Type B pancreatic cell (in vitro differentiated cells): ENCODE results near the gene GNAL. TPM values are rescaled to one million over a fixed set of nuclear protein-coding genes. Genes with fewer than 3 reads are reported as not detected.

ENCODE experiments used
- DNase-seq: peaks from one replicate; pipeline ENCODE4 v3.0.0; 2021; ENCODE audit warnings: mixed read lengths; ENCODE audit not compliant: unreplicated experiment; ENCODE audit errors: extremely low spot score
- H3K27ac Mint-ChIP-seq: 2 replicates; pipeline ENCODE4 v1.8.0; 2021; ENCODE audit warnings: mild to moderate bottlenecking, mixed read lengths
- H3K27me3 Mint-ChIP-seq: 2 replicates; pipeline ENCODE4 v1.8.0; 2021; ENCODE audit warnings: mixed read lengths
- H3K36me3 Mint-ChIP-seq: 2 replicates; pipeline ENCODE4 v1.8.0; 2021; ENCODE audit warnings: mixed read lengths
- H3K4me1 Mint-ChIP-seq: one replicate; pipeline ENCODE4 v1.8.0; 2021; ENCODE audit warnings: mixed read lengths; ENCODE audit not compliant: unreplicated experiment
- H3K4me3 Mint-ChIP-seq: 2 replicates; pipeline ENCODE4 v1.8.0; 2021; ENCODE audit warnings: mild to moderate bottlenecking, mixed read lengths
- H3K9me3 Mint-ChIP-seq: 2 replicates; pipeline ENCODE4 v1.8.0; 2021; ENCODE audit warnings: mixed read lengths
- CTCF ChIP-seq: fragments of 200-600 bp; sonication (generic); conservative IDR thresholded peaks from 2 replicates; pipeline ENCODE4 v1.5.0; 2021; ENCODE audit warnings: antibody characterized with exemption, mild to moderate bottlenecking
- total RNA-seq: library from RNA; stranded (reverse); gene quantifications from 2 replicates; pipeline ENCODE4 v1.2.1, GENCODE V29; 2021; ENCODE audit warnings: low replicate concordance

The GNAL gene
- total RNA-seq, 1 donor from 2014 or later = 12.9 TPM

- Mint-ChIP-seq H3K9me3 (no peaks in the 10 kb centered on the region), H3K27ac (no peak overlapping the region), H3K4me3 (no peak overlapping the region), H3K27me3 (peaks cover 9% of the 10 kb centered on the region), H3K4me1 (peaks cover 16% of the 10 kb centered on the region), H3K36me3 (no peaks in the 10 kb centered on the region)
- no peak for TF ChIP-seq CTCF
- DNase-seq = no peak
Observed at GRCh38 chr18:11665146-11665545, 23.9 kb upstream of the GNAL start.

- DNase-seq = no peak
- Mint-ChIP-seq H3K4me1 (peaks cover 16% of the 10 kb centered on the region), H3K27ac (no peak overlapping the region), H3K27me3 (peaks cover 12% of the 10 kb centered on the region), H3K9me3 (no peaks in the 10 kb centered on the region), H3K4me3 (no peak overlapping the region), H3K36me3 (no peaks in the 10 kb centered on the region)
- no peak for TF ChIP-seq CTCF
Observed at GRCh38 chr18:11665587-11665986, 23.5 kb upstream of the GNAL start.

GRCh38 chr18:11666176-11666575 lies 22.9 kb upstream of the GNAL start:
- DNase-seq = no peak
- peaks cover 8% of the 10 kb centered on the region for H3K27me3 Mint-ChIP-seq
- no peak overlapping the region for H3K4me3 Mint-ChIP-seq
- peaks cover 16% of the 10 kb centered on the region for H3K4me1 Mint-ChIP-seq
- no peaks in the 10 kb centered on the region for H3K36me3 Mint-ChIP-seq
- no peak overlapping the region for H3K27ac Mint-ChIP-seq
- no peak for TF ChIP-seq CTCF
- no peaks in the 10 kb centered on the region for H3K9me3 Mint-ChIP-seq

GRCh38 chr18:11666831-11667230 lies 22.2 kb upstream of the GNAL start:
- no peaks in the 10 kb centered on the region for H3K36me3 Mint-ChIP-seq
- no peak for DNase-seq
- H3K4me1 Mint-ChIP-seq = peaks cover 16% of the 10 kb centered on the region
- H3K27me3 Mint-ChIP-seq = peaks cover 7% of the 10 kb centered on the region
- no peak overlapping the region for H3K4me3 Mint-ChIP-seq
- no peaks in the 10 kb centered on the region for H3K9me3 Mint-ChIP-seq
- no peak for TF ChIP-seq CTCF
- H3K27ac Mint-ChIP-seq = no peak overlapping the region

GRCh38 chr18:11667578-11667977 lies 21.5 kb upstream of the GNAL start:
- H3K4me1 Mint-ChIP-seq = peaks cover 16% of the 10 kb centered on the region
- no peak for TF ChIP-seq CTCF
- peaks cover 7% of the 10 kb centered on the region for H3K27me3 Mint-ChIP-seq
- H3K9me3 Mint-ChIP-seq = no peaks in the 10 kb centered on the region
- H3K36me3 Mint-ChIP-seq = no peaks in the 10 kb centered on the region
- DNase-seq = no peak
- no peak overlapping the region for H3K27ac Mint-ChIP-seq
- no peak overlapping the region for H3K4me3 Mint-ChIP-seq
